GM12878 (cell line): Measurements from ENCODE around the gene KIAA1217. TPM values are rescaled to one million over a fixed set of nuclear protein-coding genes. Genes with fewer than 3 reads are reported as not detected.

ENCODE experiments used
- ATAC-seq: fragments of 200-7000 bp; cut with Tn5 transposase; 3 replicates; pipeline ENCODE4 v1.9.1; 2020; ENCODE audit warnings: mild to moderate bottlenecking, moderate library complexity
- BruUV-seq: library from RNA; stranded (reverse); fragments of 400-500 nt; replicated peaks from 2 replicates; lab custom pipeline; 2021; lab: Mats Ljungman, UMichigan
- CTCF ChIA-PET: fragments of 300-600 bp; sonication (Branson Sonifier 250); formaldehyde crosslinking; extraction: SDS; loops from one replicate; lab custom pipeline; 2021; ENCODE audit warnings: inconsistent platforms; lab: Yijun Ruan, JAX
- POLR2A ChIA-PET: fragments of 350-600 bp; formaldehyde crosslinking; extraction: SDS; loops from one replicate; lab custom pipeline; 2021; ENCODE audit warnings: inconsistent platforms; lab: Charles Lee
- RAD21 ChIA-PET: fragments of 300-600 bp; sonication (Branson Sonifier 250); formaldehyde crosslinking; loops from one replicate; lab custom pipeline; 2023; ENCODE audit warnings: antibody characterized with exemption; ENCODE audit not compliant: unreplicated experiment; lab: Charles Lee
- SMC1A ChIA-PET: fragments of 300-600 bp; sonication (Branson Sonifier 250); formaldehyde crosslinking; loops from one replicate; lab custom pipeline; 2023; ENCODE audit not compliant: unreplicated experiment, uncharacterized antibody; lab: Charles Lee
- DNase-seq: peaks from one replicate; pipeline ENCODE4 v3.0.0-alpha.2; 2011; ENCODE audit warnings: low read depth, low spot score
- FAIRE-seq: peaks from 3 replicates; lab custom pipeline; 2011; peaks lifted over from hg19 to GRCh38; lab: Jason Lieb, UNC
- H2AFZ ChIP-seq: 2 replicates; pipeline ENCODE4 v1.6.0; 2011; ENCODE audit warnings: low read depth, low read length, control low read depth; ENCODE audit not compliant: control insufficient read depth
- H3K27ac ChIP-seq: 2 replicates; pipeline ENCODE4 v1.5.1; 2011; ENCODE audit warnings: control low read depth; ENCODE audit not compliant: control insufficient read depth, insufficient read depth
- H3K27me3 ChIP-seq, 2 experiments: replicated peaks in 1 of 2; 2 replicates each; pipeline versions ENCODE4 v1.6.0 to v1.6.1; 2011; ENCODE audit warnings: low read length in 1 of 2; ENCODE audit not compliant: control insufficient read depth in 2 of 2, insufficient read depth in 2 of 2
- H3K36me3 ChIP-seq, 2 experiments: 2 replicates each; pipeline ENCODE4 v1.5.1; 2011; ENCODE audit warnings: low read length in 1 of 2; ENCODE audit not compliant: control insufficient read depth in 2 of 2, insufficient read depth in 2 of 2
- H3K4me1 ChIP-seq: 2 replicates; pipeline ENCODE4 v1.6.1; 2011; ENCODE audit warnings: mild to moderate bottlenecking, low read length, moderate library complexity, mixed read lengths; ENCODE audit not compliant: control insufficient read depth, insufficient read depth
- H3K4me2 ChIP-seq: 2 replicates; pipeline ENCODE4 v1.6.0; 2011; ENCODE audit warnings: control low read depth; ENCODE audit not compliant: control insufficient read depth, insufficient read depth
- H3K4me3 ChIP-seq: fragments of 200-600 bp; sonication (generic); 2 replicates; pipeline ENCODE4 v1.5.1; 2016
- H3K79me2 ChIP-seq: 2 replicates; pipeline ENCODE4 v1.6.0; 2011; ENCODE audit warnings: low read length; ENCODE audit not compliant: control insufficient read depth, insufficient read depth
- H3K9ac ChIP-seq: 2 replicates; pipeline ENCODE4 v1.8.0; 2011; ENCODE audit warnings: low read length, control low read depth, mixed read lengths; ENCODE audit not compliant: control insufficient read depth, insufficient read depth
- H3K9me3 ChIP-seq: replicated peaks from 3 replicates; pipeline ENCODE4 v1.5.1; 2011; ENCODE audit warnings: mild to moderate bottlenecking, low read length; ENCODE audit not compliant: control insufficient read depth, insufficient read depth
- H4K20me1 ChIP-seq: 2 replicates; pipeline ENCODE4 v1.6.0; 2011; ENCODE audit not compliant: control insufficient read depth, insufficient read depth
- CEBPZ ChIP-seq: fragments of 150-350 bp; IDR thresholded peaks from 2 replicates; pipeline ENCODE4 v1.6.1; 2016; ENCODE audit warnings: low read depth, low read length
- CREB1 ChIP-seq: IDR thresholded peaks from 2 replicates; pipeline ENCODE4 v1.6.1; 2012; ENCODE audit warnings: low read depth, mild to moderate bottlenecking, inconsistent platforms
- DPF2 ChIP-seq: fragments of 450-650 bp; IDR thresholded peaks from 2 replicates; pipeline ENCODE4 v1.6.1; 2017; ENCODE audit warnings: mild to moderate bottlenecking
- ELK1 ChIP-seq: IDR thresholded peaks from 2 replicates; pipeline ENCODE4 v1.6.1; 2012; ENCODE audit warnings: low read depth, low read length, improper control_type of control experiment
- MEF2A ChIP-seq: IDR thresholded peaks from 2 replicates; pipeline ENCODE4 v1.6.1; 2011; ENCODE audit warnings: low read depth, mild to moderate bottlenecking, low read length, moderate library complexity; ENCODE audit not compliant: insufficient read depth
- NFXL1 ChIP-seq: fragments of 450-650 bp; IDR thresholded peaks from 2 replicates; pipeline ENCODE4 v1.6.1; 2017; ENCODE audit warnings: antibody characterized with exemption, mild to moderate bottlenecking, borderline replicate concordance
- NFYB ChIP-seq: IDR thresholded peaks from 2 replicates; pipeline ENCODE4 v1.6.1; 2011; ENCODE audit warnings: low read depth, mild to moderate bottlenecking, low read length, improper control_type of control experiment, moderate library complexity; ENCODE audit not compliant: insufficient read depth
- NR2C1 ChIP-seq: fragments of 450-650 bp; IDR thresholded peaks from 2 replicates; pipeline ENCODE4 v1.6.1; 2017; ENCODE audit warnings: antibody characterized with exemption, mild to moderate bottlenecking, moderate library complexity
- PKNOX1 ChIP-seq: fragments of 450-650 bp; IDR thresholded peaks from 2 replicates; pipeline ENCODE4 v1.6.1; 2016; ENCODE audit warnings: mild to moderate bottlenecking
- RAD21 ChIP-seq: IDR thresholded peaks from 2 replicates; pipeline ENCODE4 v1.6.1; 2011; ENCODE audit warnings: mild to moderate bottlenecking, low read depth, low read length, moderate library complexity; ENCODE audit not compliant: insufficient read depth
- TARDBP ChIP-seq: IDR thresholded peaks from 2 replicates; pipeline ENCODE4 v1.6.1; 2016; ENCODE audit warnings: borderline replicate concordance
- TCF3 ChIP-seq: IDR thresholded peaks from 2 replicates; pipeline ENCODE4 v1.6.1; 2012; ENCODE audit warnings: low read depth, mild to moderate bottlenecking, low read length, borderline replicate concordance; ENCODE audit not compliant: insufficient read depth
- WGBS: methylation state at CpG from one replicate; pipeline ENCODE4 v1.1.6; 2016; ENCODE audit warnings: low lambda C conversion rate; ENCODE audit not compliant: insufficient replicate concordance, insufficient coverage; ENCODE audit errors: missing lambda C conversion rate; 5-methylcytosine and 5-hydroxymethylcytosine counted together
- in situ Hi-C: fragments of 300-500 bp; cut with MboI; formaldehyde crosslinking; loops from 9 replicates; pipeline ENCODE4 v1.14.3; 2018; ENCODE audit warnings: mixed read lengths
- intact Hi-C: fragments of 100-400 bp; cut with micrococcal nuclease; formaldehyde crosslinking; loops from one replicate; pipeline ENCODE4 v1.14.2; 2022; ENCODE audit not compliant: unreplicated experiment
- polyA plus RNA-seq, 11 experiments: library from polyadenylated mRNA; depleted of rRNA in 4 of 11; unstranded in 6 of 11; stranded (reverse) in 5 of 11; fragments of >200 nt; fragmentation: Nextera tagmentation in 4 of 11; fragmentation: Illumina TruSeq in 1 of 11; extraction: Ambion mirVana in 4 of 11; extraction: Trizol in 1 of 11; gene quantifications; 1 replicate in 1 of 11; 2 replicates in 10 of 11; pipeline versions ENCODE4 v1.2.1 to v1.2.3, GENCODE V29; 2011 to 2016; ENCODE audit warnings: inconsistent platforms in 2 of 11, missing spikeins in 2 of 11, low read depth in 1 of 11
- total RNA-seq, 4 experiments: library from RNA; depleted of rRNA in 3 of 4; stranded (reverse); fragments of >200 nt in 3 of 4; fragmentation: Illumina TruSeq in 1 of 4; extraction: Trizol in 1 of 4; gene quantifications; 2 replicates each; pipeline versions ENCODE4 v1.2.1 to v1.2.3, GENCODE V29; 2013 to 2021
- TF ChIP-seq, protein P1 (sequence below): fragments of 450-650 bp; IDR thresholded peaks from 2 replicates; pipeline ENCODE4 v1.6.1; 2017; ENCODE audit warnings: borderline replicate concordance

The KIAA1217 gene
- total and polyA plus RNA-seq, 10 of the 15 experiments (the other 5 are each of a cell fraction or from before 2014, with no cell fraction given) = 0.57 to 3.8 (median 2.1) TPM

- POLR2A ChIA-PET = no interaction called here
- no peak for DNase-seq
- no peak for FAIRE-seq
- Histone ChIP-seq H3K79me2 (no peaks in the 10 kb centered on the region), H3K36me3 (no peaks in the 10 kb centered on the region), H3K9me3 (no peaks in the 10 kb centered on the region), H2AFZ (no peak overlapping the region), H3K4me1 (no peaks in the 10 kb centered on the region), H3K27ac (no peak overlapping the region), H3K4me2 (no peak overlapping the region), H3K4me3 (no peak overlapping the region), H3K9ac (no peak overlapping the region), H4K20me1 (no peaks in the 10 kb centered on the region), H3K27me3 (no peaks in the 10 kb centered on the region)
- BruUV-seq = no TSS peak
- SMC1A ChIA-PET = no interaction called here
- ATAC-seq = no peak
- RAD21 ChIA-PET = interaction anchor here (0.7 kb wide), 1 partner anchor 40 kb away, joined by 3 read pairs; no protein-coding TSS in a partner anchor
- CTCF ChIA-PET = no interaction called here
- intact Hi-C loops = no loop called here
- WGBS = 16% methylated on average over 9 of the region's 9 CpGs
- in situ Hi-C loops = no loop called here
- TF ChIP-seq NFXL1 = no peak
- TF ChIP-seq NR2C1 = no peak
- TF ChIP-seq PKNOX1 = no peak
- TF ChIP-seq MEF2A = no peak
- TF ChIP-seq CREB1 = no peak
- TF ChIP-seq TCF3 = no peak
- TF ChIP-seq NFYB = no peak
- TF ChIP-seq, protein P1, sequence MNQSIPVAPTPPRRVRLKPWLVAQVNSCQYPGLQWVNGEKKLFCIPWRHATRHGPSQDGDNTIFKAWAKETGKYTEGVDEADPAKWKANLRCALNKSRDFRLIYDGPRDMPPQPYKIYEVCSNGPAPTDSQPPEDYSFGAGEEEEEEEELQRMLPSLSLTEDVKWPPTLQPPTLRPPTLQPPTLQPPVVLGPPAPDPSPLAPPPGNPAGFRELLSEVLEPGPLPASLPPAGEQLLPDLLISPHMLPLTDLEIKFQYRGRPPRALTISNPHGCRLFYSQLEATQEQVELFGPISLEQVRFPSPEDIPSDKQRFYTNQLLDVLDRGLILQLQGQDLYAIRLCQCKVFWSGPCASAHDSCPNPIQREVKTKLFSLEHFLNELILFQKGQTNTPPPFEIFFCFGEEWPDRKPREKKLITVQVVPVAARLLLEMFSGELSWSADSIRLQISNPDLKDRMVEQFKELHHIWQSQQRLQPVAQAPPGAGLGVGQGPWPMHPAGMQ = no peak
- no peak for TF ChIP-seq ELK1
- TF ChIP-seq CEBPZ = no peak
- no peak for TF ChIP-seq DPF2
- no peak for TF ChIP-seq RAD21
- TF ChIP-seq TARDBP = no peak
Measured at GRCh38 chr10:24249829-24250415, 41.0 kb downstream of the KIAA1217 start.
